Stromal cell of bone marrow (primary cell): ENCODE data around the gene RFPL1.
"Not testable (repeated sequence)": the region's sequence is repeated elsewhere in the genome, so short reads cannot be mapped to it uniquely, and the experiment has no call there.

Experiments used
- DNase-seq: peaks from one replicate; pipeline ENCODE4 v3.0.0-alpha.2; 2012; ENCODE audit warnings: low read depth

The RFPL1 gene

GRCh38 chr22:29478326-29479276 is 40.2 kb downstream of the RFPL1 start:
- DNase-seq: no peak

- no peak for DNase-seq
These were observed 41.3 kb downstream of the RFPL1 start, which contains the start of gene NEFH for GRCh38 chr22:29479417-29480261. Gene NEFH, plus strand, starts transcription at chr22:29480218. Its CDS starts 45 bp downstream, at chr22:29480263.

- no peak for DNase-seq
These were observed 41.8 kb downstream of the RFPL1 start for GRCh38 chr22:29480262-29480511.

- DNase-seq: no peak
These were observed 42.3 kb downstream of the RFPL1 start for GRCh38 chr22:29480512-29481264.

- no peak for DNase-seq
These were observed 43.0 kb downstream of the RFPL1 start for GRCh38 chr22:29481265-29482000.

- no peak for DNase-seq
These were observed 43.9 kb downstream of the RFPL1 start for GRCh38 chr22:29482253-29482652.

GRCh38 chr22:29482726-29483125 is 44.3 kb downstream of the RFPL1 start:
- no peak for DNase-seq

- DNase-seq: no peak
These were observed 44.9 kb downstream of the RFPL1 start for GRCh38 chr22:29483254-29483653.

- DNase-seq: no peak
These were observed 46.3 kb downstream of the RFPL1 start for GRCh38 chr22:29484642-29485041.

GRCh38 chr22:29485448-29485847 is 47.1 kb downstream of the RFPL1 start:
- DNase-seq: no peak

GRCh38 chr22:29487426-29487986 is 49.1 kb downstream of the RFPL1 start:
- no peak for DNase-seq

- not testable (repeated sequence) for DNase-seq
These were observed 50.9 kb downstream of the RFPL1 start for GRCh38 chr22:29489127-29489780.

- no peak for DNase-seq
These were observed 52.6 kb downstream of the RFPL1 start for GRCh38 chr22:29491012-29491411.
